PC-3 (cell line): ENCODE results near the gene ZNF564. TPM values are rescaled to one million over a fixed set of nuclear protein-coding genes. Genes with fewer than 3 reads are reported as not detected.

Experiments used
- ATAC-seq: fragments of 200-7000 bp; cut with Tn5 transposase; 2 replicates; pipeline ENCODE4 v1.9.1; 2020; ENCODE audit warnings: mild to moderate bottlenecking, moderate library complexity
- BruUV-seq: library from RNA; stranded (reverse); fragments of 400-500 nt; replicated peaks from 2 replicates; lab custom pipeline; 2021; lab: Mats Ljungman, UMichigan
- CTCF ChIA-PET: fragments of 300-600 bp; sonication (Branson Sonifier 250); formaldehyde crosslinking; loops from one replicate; lab custom pipeline; 2022; ENCODE audit warnings: antibody characterized with exemption; lab: Charles Lee
- POLR2A ChIA-PET: fragments of 300-600 bp; sonication (Branson Sonifier 250); formaldehyde crosslinking; loops from one replicate; lab custom pipeline; 2022; ENCODE audit warnings: antibody characterized with exemption; ENCODE audit not compliant: unreplicated experiment; lab: Charles Lee
- DNase-seq: peaks from one replicate; pipeline ENCODE4 v3.0.0-alpha.2; 2015
- H2AFZ ChIP-seq: fragments of 300-600 bp; sonication (generic); 2 replicates; pipeline ENCODE4 v1.6.0; 2016; ENCODE audit warnings: antibody characterized with exemption, low read length
- H3F3A ChIP-seq: fragments of 300-600 bp; sonication (generic); one replicate; pipeline ENCODE4 v1.6.0; 2017; ENCODE audit warnings: antibody characterized with exemption, low read length, control low read depth, mild to moderate bottlenecking; ENCODE audit not compliant: unreplicated experiment
- H3K27ac ChIP-seq: fragments of 300-600 bp; sonication (generic); 2 replicates; pipeline ENCODE4 v1.5.1; 2016; ENCODE audit warnings: mild to moderate bottlenecking, low read length
- H3K27me3 ChIP-seq: fragments of 300-600 bp; sonication (generic); 2 replicates; pipeline ENCODE4 v1.6.1; 2016; ENCODE audit warnings: low read length, mixed read lengths
- H3K36me3 ChIP-seq: fragments of 300-600 bp; sonication (generic); 2 replicates; pipeline ENCODE4 v1.6.1; 2016; ENCODE audit warnings: low read depth, mixed run types, low read length, mixed read lengths
- H3K4me1 ChIP-seq: fragments of 300-600 bp; sonication (generic); 2 replicates; pipeline ENCODE4 v1.5.1; 2016; ENCODE audit warnings: low read length; ENCODE audit not compliant: insufficient read depth
- H3K4me2 ChIP-seq: fragments of 300-600 bp; sonication (generic); 2 replicates; pipeline ENCODE4 v1.6.0; 2016; ENCODE audit warnings: low read length
- H3K4me3 ChIP-seq: fragments of 300-600 bp; sonication (generic); 2 replicates; pipeline ENCODE4 v1.5.1; 2016; ENCODE audit warnings: mild to moderate bottlenecking, low read length, mixed read lengths
- H3K79me2 ChIP-seq: fragments of 300-600 bp; sonication (generic); 2 replicates; pipeline ENCODE4 v1.6.1; 2017; ENCODE audit warnings: low read length, mixed read lengths
- H3K9ac ChIP-seq: fragments of 300-600 bp; sonication (generic); 2 replicates; pipeline ENCODE4 v1.6.0; 2016; ENCODE audit warnings: mild to moderate bottlenecking, low read length
- H3K9me2 ChIP-seq: fragments of 300-600 bp; sonication (generic); replicated peaks from 2 replicates; pipeline ENCODE4 v1.6.1; 2016; ENCODE audit warnings: mixed run types, low read length, mixed read lengths
- H3K9me3 ChIP-seq: fragments of 300-600 bp; sonication (generic); 2 replicates; pipeline ENCODE4 v1.6.1; 2016; ENCODE audit warnings: low read length, mixed read lengths
- H4K20me1 ChIP-seq: fragments of 300-600 bp; sonication (generic); 2 replicates; pipeline ENCODE4 v1.6.1; 2016; ENCODE audit warnings: low read length, mixed read lengths
- CTCF ChIP-seq: fragments of 300-600 bp; sonication (generic); conservative IDR thresholded peaks from 2 replicates; pipeline ENCODE4 v1.5.1; 2017; ENCODE audit warnings: antibody characterized with exemption, low read depth, mild to moderate bottlenecking, low read length
- EZH2 ChIP-seq: fragments of 300-600 bp; sonication (generic); IDR thresholded peaks from one replicate; pipeline ENCODE4 v1.6.1; 2017; ENCODE audit warnings: antibody characterized with exemption, mild to moderate bottlenecking, low read length; ENCODE audit not compliant: unreplicated experiment
- EZH2phosphoT487 ChIP-seq: fragments of 300-600 bp; sonication (generic); IDR thresholded peaks from 2 replicates; pipeline ENCODE4 v1.6.1; 2018; ENCODE audit warnings: mild to moderate bottlenecking, antibody characterized with exemption, low read length, borderline replicate concordance
- intact Hi-C: fragments of 100-400 bp; cut with micrococcal nuclease; formaldehyde crosslinking; loops from 2 replicates; pipeline ENCODE4 v1.9.0; 2023
- total RNA-seq: library from RNA; depleted of rRNA; stranded (reverse); fragments of >200 nt; gene quantifications from 2 replicates; pipeline ENCODE4 v1.2.3, GENCODE V29; 2014

ZNF564 gene
- total RNA-seq, 1 experiment from 2014 or later, result 3.8 TPM

DNA sequence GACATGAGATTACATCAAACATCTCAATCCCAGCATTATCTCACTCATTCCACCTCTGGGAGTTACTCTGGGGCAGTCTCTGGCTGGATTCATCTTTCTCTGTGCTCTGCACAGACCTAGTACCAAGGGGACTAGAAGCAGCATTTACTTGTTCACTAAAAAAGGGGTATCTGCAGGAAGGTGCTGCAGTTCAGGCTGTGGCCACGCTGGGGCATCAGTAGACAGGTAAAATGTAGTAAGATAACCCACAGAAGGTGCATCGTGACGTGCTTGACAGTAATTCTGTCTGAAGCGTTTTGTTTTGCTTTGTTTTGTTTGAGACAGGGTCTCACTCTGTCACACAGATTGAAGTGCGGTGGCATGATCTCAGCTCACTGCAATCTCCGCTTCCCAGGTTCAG is 29.3 kb downstream of the ZNF564 start:
- Histone ChIP-seq H3K9ac (no peak overlapping the region), H3K27ac (no peak overlapping the region), H3K79me2 (no peaks in the 10 kb centered on the region), H3K4me2 (no peak overlapping the region), H3F3A (no peaks in the 10 kb centered on the region), H3K9me2 (no peaks in the 10 kb centered on the region), H3K4me3 (no peak overlapping the region), H4K20me1 (no peaks in the 10 kb centered on the region), H3K9me3 (peaks cover 61% of the 10 kb centered on the region), H3K36me3 (peaks cover 64% of the 10 kb centered on the region), H2AFZ (no peak overlapping the region), H3K27me3 (no peaks in the 10 kb centered on the region), H3K4me1 (no peaks in the 10 kb centered on the region)
- TF ChIP-seq EZH2 (no peak), CTCF (0 out of 2 replicates have a peak, but pooled peaks have one; percentile 20)
- intact Hi-C loops, result no loop called here
- DNase-seq (no peak), ATAC-seq (no peak)
- POLR2A ChIA-PET, result no interaction called here
- no TSS peak for BruUV-seq
- CTCF ChIA-PET, result no interaction called here

DNA sequence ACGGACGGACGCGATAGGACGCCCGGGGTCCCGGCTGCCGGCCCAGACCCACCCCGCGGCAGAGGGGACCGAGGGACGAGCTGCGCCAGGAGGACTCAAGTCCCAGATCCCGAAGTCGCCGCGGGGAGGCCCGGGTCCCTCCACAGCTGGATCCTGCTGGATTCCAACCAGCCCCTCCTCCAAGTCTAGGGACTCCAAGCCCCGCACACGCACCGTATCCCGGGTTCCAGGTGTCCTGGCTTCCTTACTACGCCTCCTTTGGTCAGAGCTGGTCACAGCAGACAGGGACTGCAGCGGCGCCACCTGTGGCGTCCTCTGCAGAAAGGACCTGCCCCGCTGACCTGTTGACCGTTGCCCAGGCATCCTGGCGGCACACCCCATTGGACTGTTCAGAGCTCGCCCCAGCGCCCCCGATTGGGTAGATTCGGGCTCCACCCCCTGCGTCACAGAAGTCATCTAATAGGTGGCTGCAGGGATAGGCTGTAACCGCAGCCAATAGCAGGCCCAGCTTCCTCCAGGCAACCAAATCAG is 37.7 kb downstream of the ZNF564 start:
- Histone ChIP-seq H3K9me2 (no peaks in the 10 kb centered on the region), H2AFZ (no peak overlapping the region), H3K4me1 (no peaks in the 10 kb centered on the region), H3K27ac (no peak overlapping the region), H3K79me2 (no peaks in the 10 kb centered on the region), H3F3A (no peaks in the 10 kb centered on the region), H3K4me2 (no peak overlapping the region), H3K4me3 (no peak overlapping the region), H3K9ac (no peak overlapping the region), H3K9me3 (peaks cover 61% of the 10 kb centered on the region), H3K36me3 (peaks cover 19% of the 10 kb centered on the region), H3K27me3 (no peaks in the 10 kb centered on the region), H4K20me1 (no peaks in the 10 kb centered on the region)
- intact Hi-C loops, result no loop called here
- BruUV-seq, result no TSS peak
- ATAC-seq (no peak), DNase-seq (no peak)
- CTCF ChIA-PET, result no interaction called here
- POLR2A ChIA-PET, result no interaction called here
- TF ChIP-seq EZH2phosphoT487 (no peak), EZH2 (no peak), CTCF (no peak)

GRCh38 chr19:12497032-12497431 is 54.2 kb downstream of the ZNF564 start:
- Histone ChIP-seq H3F3A (no peaks in the 10 kb centered on the region), H3K27ac (no peak overlapping the region), H3K27me3 (no peaks in the 10 kb centered on the region), H3K4me3 (no peak overlapping the region), H3K4me2 (no peak overlapping the region), H4K20me1 (no peaks in the 10 kb centered on the region), H3K9me2 (no peaks in the 10 kb centered on the region), H3K4me1 (no peaks in the 10 kb centered on the region), H3K9ac (no peak overlapping the region), H3K36me3 (no peaks in the 10 kb centered on the region), H3K9me3 (peaks cover 8% of the 10 kb centered on the region; the same call in 1 of the 2 replicates), H2AFZ (no peak overlapping the region), H3K79me2 (no peaks in the 10 kb centered on the region)
- ATAC-seq (no peak), DNase-seq (no peak)
- ChIA-PET POLR2A (no interaction called here), CTCF (no interaction called here)
- BruUV-seq, result no TSS peak
- no peak for TF ChIP-seq EZH2phosphoT487
- TF ChIP-seq CTCF, result no peak
- TF ChIP-seq EZH2, result no peak
- intact Hi-C loops, result no loop called here
